ENCODE data around the gene MBD4. TPM values are rescaled to one million over a fixed set of nuclear protein-coding genes. Genes with fewer than 3 reads are reported as not detected.

Gene MBD4
- total RNA-seq, 1 experiment from 2014 or later = 15.7 TPM

DNA sequence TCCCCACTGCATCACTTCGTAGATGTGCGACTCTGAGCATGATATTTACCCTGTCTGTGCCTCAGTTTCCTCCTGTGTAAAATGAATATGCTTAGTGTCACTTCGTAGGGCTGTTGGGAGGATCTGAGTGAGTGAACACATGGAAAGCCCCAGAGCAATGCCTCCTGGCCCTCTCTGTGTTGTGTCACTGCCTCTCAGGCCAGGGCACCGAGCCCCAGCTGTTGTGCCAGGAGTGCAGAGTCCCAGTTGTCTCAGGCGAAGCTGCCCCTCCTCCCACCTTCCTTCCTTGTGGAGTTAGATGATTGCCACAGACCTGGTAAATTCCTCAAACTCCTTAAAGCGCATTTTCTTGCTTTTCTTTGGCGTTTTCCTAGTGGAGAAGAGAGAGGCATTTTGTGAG is 37.5 kb downstream of the MBD4 start (continued):
- TF ChIP-seq, protein P1, sequence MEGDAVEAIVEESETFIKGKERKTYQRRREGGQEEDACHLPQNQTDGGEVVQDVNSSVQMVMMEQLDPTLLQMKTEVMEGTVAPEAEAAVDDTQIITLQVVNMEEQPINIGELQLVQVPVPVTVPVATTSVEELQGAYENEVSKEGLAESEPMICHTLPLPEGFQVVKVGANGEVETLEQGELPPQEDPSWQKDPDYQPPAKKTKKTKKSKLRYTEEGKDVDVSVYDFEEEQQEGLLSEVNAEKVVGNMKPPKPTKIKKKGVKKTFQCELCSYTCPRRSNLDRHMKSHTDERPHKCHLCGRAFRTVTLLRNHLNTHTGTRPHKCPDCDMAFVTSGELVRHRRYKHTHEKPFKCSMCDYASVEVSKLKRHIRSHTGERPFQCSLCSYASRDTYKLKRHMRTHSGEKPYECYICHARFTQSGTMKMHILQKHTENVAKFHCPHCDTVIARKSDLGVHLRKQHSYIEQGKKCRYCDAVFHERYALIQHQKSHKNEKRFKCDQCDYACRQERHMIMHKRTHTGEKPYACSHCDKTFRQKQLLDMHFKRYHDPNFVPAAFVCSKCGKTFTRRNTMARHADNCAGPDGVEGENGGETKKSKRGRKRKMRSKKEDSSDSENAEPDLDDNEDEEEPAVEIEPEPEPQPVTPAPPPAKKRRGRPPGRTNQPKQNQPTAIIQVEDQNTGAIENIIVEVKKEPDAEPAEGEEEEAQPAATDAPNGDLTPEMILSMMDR (IDR thresholded peaks at IDR 0.05 in 2 of 3, conservative IDR thresholded peaks at IDR 0.05 in 1 of 3; ENCODE audit: borderline replicate concordance in 1 of 3, insufficient read depth in 1 of 3, low read depth in 2 of 3, low read length in 2 of 3) = no peak
- TF ChIP-seq CEBPB (IDR thresholded peaks at IDR 0.05; ENCODE audit: low read depth) = no peak
- no peak for TF ChIP-seq ZFX (IDR thresholded peaks at IDR 0.05)
- no peak for TF ChIP-seq FOSL1 (IDR thresholded peaks at IDR 0.05; ENCODE audit: low read depth)
- TF ChIP-seq POLR2A (IDR thresholded peaks at IDR 0.05; ENCODE audit: borderline replicate concordance, extremely low read depth, insufficient read depth, insufficient read length) = no peak

DNA sequence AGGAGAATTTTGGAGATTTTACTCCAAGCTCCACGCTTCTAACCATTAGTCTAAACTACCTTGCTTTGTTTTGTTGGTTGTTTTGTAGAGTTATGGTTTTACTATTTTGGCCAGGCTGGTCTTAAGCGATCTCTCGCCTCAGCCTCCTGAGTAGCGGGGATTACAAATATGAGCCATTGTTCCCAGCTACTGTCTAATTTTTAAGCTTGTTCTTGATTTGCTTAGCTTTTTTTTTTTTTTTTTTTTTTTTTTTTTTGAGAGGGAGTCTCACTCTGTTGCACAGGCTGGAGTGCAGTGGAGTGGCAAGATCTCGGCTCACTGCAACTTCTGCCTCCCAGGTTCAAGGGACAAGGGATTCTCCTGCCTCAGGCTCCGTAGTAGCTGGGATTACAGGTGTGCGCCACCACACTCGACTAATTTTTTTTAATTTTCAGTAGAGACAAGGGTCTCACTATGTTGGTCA is 39.8 kb downstream of the MBD4 start:
- H4K20me1 ChIP-seq (ENCODE audit: insufficient read depth) = 0 out of 2 replicates have a peak, but pooled peaks cover 5% of the 10 kb centered on the region
- TSS peak; percentile 100 for BruUV-seq (replicated peaks)
- CTCF ChIA-PET = interaction anchor here (1.0 kb wide), 1 partner anchor 17 kb away, joined by 3 read pairs; no protein-coding TSS in a partner anchor
- no peaks in the 10 kb centered on the region for H3K9me3 ChIP-seq (ENCODE audit: control insufficient read depth in 1 of 2, insufficient read depth in 1 of 2, low read depth in 1 of 2, low read length in 2 of 2)
- H3K4me3 ChIP-seq (replicated peaks in 1 of 2; ENCODE audit: low read depth in 1 of 2, low read length in 2 of 2) = peak overlapping the region; percentile 17 to 86
- DNase-seq (ENCODE audit: low read depth, low spot score) (peak; percentile 54), ATAC-seq (peak; percentile 46)
- H2AFZ ChIP-seq (ENCODE audit: low read depth, low read length, poor library complexity, severe bottlenecking) = peak overlapping the region; percentile 97
- H3K79me2 ChIP-seq (ENCODE audit: insufficient read depth, low read length) = peaks cover 44% of the 10 kb centered on the region
- intact Hi-C loops (cut with micrococcal nuclease) = loop anchor here (5.0 kb wide), 1 partner anchor 427 kb away; no protein-coding TSS in a partner anchor
- H3K9ac ChIP-seq (ENCODE audit: low read length) = peak overlapping the region; percentile 77; the same call in 1 of the 2 replicates
- H3K36me3 ChIP-seq (ENCODE audit: control insufficient read depth in 1 of 2, insufficient read depth in 2 of 2, low read length in 2 of 2) = peaks cover 7 to 18% of the 10 kb centered on the region in 2 experiments; a peak in 3 of 4 replicates
- H3K27me3 ChIP-seq (ENCODE audit: insufficient read depth, low read length) = no peaks in the 10 kb centered on the region
- no peaks in the 10 kb centered on the region for H3K9me2 ChIP-seq (ENCODE audit: insufficient read depth)
- RAD21 ChIA-PET (ENCODE audit: low non-redundant PET in 1 of 2, low total read pairs in 2 of 2, uncharacterized antibody in 2 of 2, unreplicated experiment in 2 of 2) = interaction anchor here (0.6 kb wide), 2 partner anchors 121 to 375 kb away, joined by 3 to 4 read pairs; partner anchors contain the start of gene HMCES (in 1 of the 2)
- peak overlapping the region; percentile 63; the same call in 1 of the 2 replicates for H3K27ac ChIP-seq (ENCODE audit: low read depth, low read length)
- H3K4me1 ChIP-seq (ENCODE audit: control insufficient read depth in 1 of 2, insufficient read depth in 2 of 2, low read length in 2 of 2) = peaks cover 5 to 19% of the 10 kb centered on the region in 2 experiments; a peak in 3 of 4 replicates
- peak overlapping the region; percentile 78 for H3K4me2 ChIP-seq (ENCODE audit: low read length)
- POLR2A ChIA-PET = interaction anchor here (0.7 to 1.5 kb wide), 6 partner anchors 9 to 86 kb away, joined by 3 to 6 read pairs (median 4); no protein-coding TSS in a partner anchor
- TF ChIP-seq RAD21 (IDR thresholded peaks at IDR 0.05; ENCODE audit: low read depth) (no peak), CBX3 (IDR thresholded peaks at IDR 0.05; ENCODE audit: low read depth) (no peak), SP1 (IDR thresholded peaks at IDR 0.05; ENCODE audit: low read depth) (no peak), POLR2AphosphoS5 (IDR thresholded peaks at IDR 0.05; ENCODE audit: low read depth, low read length) (peak; percentile 78), ZFX (IDR thresholded peaks at IDR 0.05) (no peak; the same call in 1 of the 2 replicates), EGR1 (IDR thresholded peaks at IDR 0.05; ENCODE audit: low read depth) (no peak), ZNF274 (IDR thresholded peaks at IDR 0.05; ENCODE audit: low read depth, low read length) (no peak), JUND (IDR thresholded peaks at IDR 0.05) (no peak), ELF1 (IDR thresholded peaks at IDR 0.05; ENCODE audit: borderline replicate concordance, low read depth) (no peak), TCF7L2 (IDR thresholded peaks at IDR 0.05; ENCODE audit: borderline replicate concordance, extremely low read depth, insufficient read depth, insufficient read length) (no peak), CEBPB (IDR thresholded peaks at IDR 0.05; ENCODE audit: low read depth) (no peak), EZH2phosphoT487 (IDR thresholded peaks at IDR 0.05; ENCODE audit: borderline replicate concordance) (no peak), YY1 (IDR thresholded peaks at IDR 0.05; ENCODE audit: extremely low read depth, insufficient replicate concordance, low read depth, low read length) (no peak)
- TF ChIP-seq, protein P1 (IDR thresholded peaks at IDR 0.05 in 2 of 3, conservative IDR thresholded peaks at IDR 0.05 in 1 of 3; ENCODE audit: borderline replicate concordance in 1 of 3, insufficient read depth in 1 of 3, low read depth in 2 of 3, low read length in 2 of 3) = no peak
- TF ChIP-seq, protein P2, sequence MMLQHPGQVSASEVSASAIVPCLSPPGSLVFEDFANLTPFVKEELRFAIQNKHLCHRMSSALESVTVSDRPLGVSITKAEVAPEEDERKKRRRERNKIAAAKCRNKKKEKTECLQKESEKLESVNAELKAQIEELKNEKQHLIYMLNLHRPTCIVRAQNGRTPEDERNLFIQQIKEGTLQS (IDR thresholded peaks at IDR 0.05) = no peak
- TF ChIP-seq, protein P3, sequence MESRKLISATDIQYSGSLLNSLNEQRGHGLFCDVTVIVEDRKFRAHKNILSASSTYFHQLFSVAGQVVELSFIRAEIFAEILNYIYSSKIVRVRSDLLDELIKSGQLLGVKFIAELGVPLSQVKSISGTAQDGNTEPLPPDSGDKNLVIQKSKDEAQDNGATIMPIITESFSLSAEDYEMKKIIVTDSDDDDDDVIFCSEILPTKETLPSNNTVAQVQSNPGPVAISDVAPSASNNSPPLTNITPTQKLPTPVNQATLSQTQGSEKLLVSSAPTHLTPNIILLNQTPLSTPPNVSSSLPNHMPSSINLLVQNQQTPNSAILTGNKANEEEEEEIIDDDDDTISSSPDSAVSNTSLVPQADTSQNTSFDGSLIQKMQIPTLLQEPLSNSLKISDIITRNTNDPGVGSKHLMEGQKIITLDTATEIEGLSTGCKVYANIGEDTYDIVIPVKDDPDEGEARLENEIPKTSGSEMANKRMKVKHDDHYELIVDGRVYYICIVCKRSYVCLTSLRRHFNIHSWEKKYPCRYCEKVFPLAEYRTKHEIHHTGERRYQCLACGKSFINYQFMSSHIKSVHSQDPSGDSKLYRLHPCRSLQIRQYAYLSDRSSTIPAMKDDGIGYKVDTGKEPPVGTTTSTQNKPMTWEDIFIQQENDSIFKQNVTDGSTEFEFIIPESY (IDR thresholded peaks at IDR 0.05; ENCODE audit: extremely low read depth, insufficient replicate concordance, low read length) = no peak

Measured in HCT116 (cell line).